ENCODE measurements around the gene HNRNPLL. TPM values are rescaled to one million over a fixed set of nuclear protein-coding genes. Genes with fewer than 3 reads are reported as not detected.

HNRNPLL gene
- total and polyA plus RNA-seq, 4 donors: 7.7 to 18.3 (median 13.1) TPM

DNA sequence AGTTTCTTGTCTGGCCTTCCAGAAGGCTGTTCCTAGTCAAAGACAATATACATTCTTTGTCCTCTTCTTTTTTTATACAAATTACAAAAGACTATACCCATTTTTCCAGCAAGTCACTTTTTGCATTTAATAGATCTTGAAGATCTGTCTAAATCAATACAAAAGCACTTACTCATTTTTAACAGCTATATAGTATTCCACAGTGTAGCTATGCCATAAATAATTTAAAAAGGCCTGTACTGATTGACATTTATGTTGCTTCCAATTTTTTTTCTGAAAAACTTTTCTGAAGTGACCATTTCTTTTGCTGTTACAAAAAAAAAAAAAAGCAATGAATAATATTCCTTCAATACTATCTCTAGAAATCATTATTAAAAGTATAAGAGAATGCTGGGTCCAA lies 30.3 kb upstream of the HNRNPLL start:
- no peaks in the 10 kb centered on the region for H3K27me3 ChIP-seq (ENCODE audit: control insufficient read depth in 4 of 4, insufficient read depth in 4 of 4, low read length in 3 of 4)
- no peak overlapping the region for H3K4me3 ChIP-seq (ENCODE audit: low read depth in 1 of 3, low read length in 3 of 3)
- no peak for DNase-seq (ENCODE audit: low spot score)
- TF ChIP-seq, protein P1, sequence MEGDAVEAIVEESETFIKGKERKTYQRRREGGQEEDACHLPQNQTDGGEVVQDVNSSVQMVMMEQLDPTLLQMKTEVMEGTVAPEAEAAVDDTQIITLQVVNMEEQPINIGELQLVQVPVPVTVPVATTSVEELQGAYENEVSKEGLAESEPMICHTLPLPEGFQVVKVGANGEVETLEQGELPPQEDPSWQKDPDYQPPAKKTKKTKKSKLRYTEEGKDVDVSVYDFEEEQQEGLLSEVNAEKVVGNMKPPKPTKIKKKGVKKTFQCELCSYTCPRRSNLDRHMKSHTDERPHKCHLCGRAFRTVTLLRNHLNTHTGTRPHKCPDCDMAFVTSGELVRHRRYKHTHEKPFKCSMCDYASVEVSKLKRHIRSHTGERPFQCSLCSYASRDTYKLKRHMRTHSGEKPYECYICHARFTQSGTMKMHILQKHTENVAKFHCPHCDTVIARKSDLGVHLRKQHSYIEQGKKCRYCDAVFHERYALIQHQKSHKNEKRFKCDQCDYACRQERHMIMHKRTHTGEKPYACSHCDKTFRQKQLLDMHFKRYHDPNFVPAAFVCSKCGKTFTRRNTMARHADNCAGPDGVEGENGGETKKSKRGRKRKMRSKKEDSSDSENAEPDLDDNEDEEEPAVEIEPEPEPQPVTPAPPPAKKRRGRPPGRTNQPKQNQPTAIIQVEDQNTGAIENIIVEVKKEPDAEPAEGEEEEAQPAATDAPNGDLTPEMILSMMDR (IDR thresholded peaks at IDR 0.05; ENCODE audit: low read depth, low read length, missing input control): no peak
- TF ChIP-seq YY1 (IDR thresholded peaks at IDR 0.05) (no peak), FOXA1 (IDR thresholded peaks at IDR 0.05) (no peak), SP1 (IDR thresholded peaks at IDR 0.05) (no peak), RXRA (IDR thresholded peaks at IDR 0.05) (no peak), RAD21 (IDR thresholded peaks at IDR 0.05) (no peak), HNF4G (IDR thresholded peaks at IDR 0.05) (no peak), EGR1 (IDR thresholded peaks at IDR 0.05; ENCODE audit: low read depth in 2 of 2) (no peak), HNF4A (conservative IDR thresholded peaks at IDR 0.05) (no peak)
- TF ChIP-seq, protein P2, sequence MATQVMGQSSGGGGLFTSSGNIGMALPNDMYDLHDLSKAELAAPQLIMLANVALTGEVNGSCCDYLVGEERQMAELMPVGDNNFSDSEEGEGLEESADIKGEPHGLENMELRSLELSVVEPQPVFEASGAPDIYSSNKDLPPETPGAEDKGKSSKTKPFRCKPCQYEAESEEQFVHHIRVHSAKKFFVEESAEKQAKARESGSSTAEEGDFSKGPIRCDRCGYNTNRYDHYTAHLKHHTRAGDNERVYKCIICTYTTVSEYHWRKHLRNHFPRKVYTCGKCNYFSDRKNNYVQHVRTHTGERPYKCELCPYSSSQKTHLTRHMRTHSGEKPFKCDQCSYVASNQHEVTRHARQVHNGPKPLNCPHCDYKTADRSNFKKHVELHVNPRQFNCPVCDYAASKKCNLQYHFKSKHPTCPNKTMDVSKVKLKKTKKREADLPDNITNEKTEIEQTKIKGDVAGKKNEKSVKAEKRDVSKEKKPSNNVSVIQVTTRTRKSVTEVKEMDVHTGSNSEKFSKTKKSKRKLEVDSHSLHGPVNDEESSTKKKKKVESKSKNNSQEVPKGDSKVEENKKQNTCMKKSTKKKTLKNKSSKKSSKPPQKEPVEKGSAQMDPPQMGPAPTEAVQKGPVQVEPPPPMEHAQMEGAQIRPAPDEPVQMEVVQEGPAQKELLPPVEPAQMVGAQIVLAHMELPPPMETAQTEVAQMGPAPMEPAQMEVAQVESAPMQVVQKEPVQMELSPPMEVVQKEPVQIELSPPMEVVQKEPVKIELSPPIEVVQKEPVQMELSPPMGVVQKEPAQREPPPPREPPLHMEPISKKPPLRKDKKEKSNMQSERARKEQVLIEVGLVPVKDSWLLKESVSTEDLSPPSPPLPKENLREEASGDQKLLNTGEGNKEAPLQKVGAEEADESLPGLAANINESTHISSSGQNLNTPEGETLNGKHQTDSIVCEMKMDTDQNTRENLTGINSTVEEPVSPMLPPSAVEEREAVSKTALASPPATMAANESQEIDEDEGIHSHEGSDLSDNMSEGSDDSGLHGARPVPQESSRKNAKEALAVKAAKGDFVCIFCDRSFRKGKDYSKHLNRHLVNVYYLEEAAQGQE (IDR thresholded peaks at IDR 0.05): no peak
- TF ChIP-seq, protein P3, sequence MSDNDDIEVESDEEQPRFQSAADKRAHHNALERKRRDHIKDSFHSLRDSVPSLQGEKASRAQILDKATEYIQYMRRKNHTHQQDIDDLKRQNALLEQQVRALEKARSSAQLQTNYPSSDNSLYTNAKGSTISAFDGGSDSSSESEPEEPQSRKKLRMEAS (IDR thresholded peaks at IDR 0.05): no peak
- TF ChIP-seq, protein P4, sequence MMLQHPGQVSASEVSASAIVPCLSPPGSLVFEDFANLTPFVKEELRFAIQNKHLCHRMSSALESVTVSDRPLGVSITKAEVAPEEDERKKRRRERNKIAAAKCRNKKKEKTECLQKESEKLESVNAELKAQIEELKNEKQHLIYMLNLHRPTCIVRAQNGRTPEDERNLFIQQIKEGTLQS (IDR thresholded peaks at IDR 0.05): no peak
- H3K9ac ChIP-seq (ENCODE audit: low read depth in 1 of 2, low read length in 2 of 2): no peak overlapping the region
- H3K36me3 ChIP-seq (ENCODE audit: control insufficient read depth in 4 of 4, insufficient read depth in 3 of 4, low read depth in 1 of 4, low read length in 3 of 4): no peaks in the 10 kb centered on the region
- H3K4me1 ChIP-seq (ENCODE audit: control insufficient read depth in 4 of 4, insufficient read depth in 4 of 4, low read length in 3 of 4): no peaks in the 10 kb centered on the region
- no peak overlapping the region for H3K27ac ChIP-seq (ENCODE audit: low read depth in 1 of 2, low read length in 2 of 2)
- no peaks in the 10 kb centered on the region for H3K9me3 ChIP-seq (ENCODE audit: control insufficient read depth in 4 of 4, low read length in 3 of 4)

DNA sequence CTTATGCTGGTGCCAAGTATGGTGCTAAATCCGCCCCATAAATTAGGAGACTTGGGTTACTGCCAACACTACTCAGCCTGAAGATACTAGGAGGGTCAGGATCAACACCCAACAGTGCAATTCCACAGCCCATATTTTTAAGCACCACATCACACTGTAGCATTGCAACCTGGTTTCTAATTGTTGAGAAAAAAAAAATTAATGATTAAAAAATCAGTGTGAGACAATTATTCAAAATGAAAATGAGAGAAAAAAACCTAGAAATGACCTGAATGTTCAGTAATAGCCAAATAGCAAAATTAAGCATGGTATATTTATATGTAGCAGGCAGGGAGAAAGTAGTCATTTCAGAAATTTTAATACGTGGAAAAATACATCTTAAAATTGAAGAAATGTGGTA lies 29.2 kb upstream of the HNRNPLL start:
- H3K9me3 ChIP-seq (ENCODE audit: control insufficient read depth in 4 of 4, low read length in 3 of 4): no peaks in the 10 kb centered on the region
- DNase-seq (ENCODE audit: low spot score): no peak
- 81% methylated on average over 2 of the region's 2 CpGs for WGBS
- no peak overlapping the region for H3K27ac ChIP-seq (ENCODE audit: low read depth in 1 of 2, low read length in 2 of 2)
- no peaks in the 10 kb centered on the region for H3K36me3 ChIP-seq (ENCODE audit: control insufficient read depth in 4 of 4, insufficient read depth in 3 of 4, low read depth in 1 of 4, low read length in 3 of 4)
- no peaks in the 10 kb centered on the region for H3K4me1 ChIP-seq (ENCODE audit: control insufficient read depth in 4 of 4, insufficient read depth in 4 of 4, low read length in 3 of 4)
- TF ChIP-seq, protein P1 (IDR thresholded peaks at IDR 0.05; ENCODE audit: low read depth, low read length, missing input control): no peak
- TF ChIP-seq YY1 (IDR thresholded peaks at IDR 0.05): no peak
- TF ChIP-seq RAD21 (IDR thresholded peaks at IDR 0.05): no peak
- TF ChIP-seq, protein P4 (IDR thresholded peaks at IDR 0.05): no peak
- no peak for TF ChIP-seq HNF4A (conservative IDR thresholded peaks at IDR 0.05)
- no peak for TF ChIP-seq GABPA (IDR thresholded peaks at IDR 0.05 in 1 of 2, conservative IDR thresholded peaks at IDR 0.05 in 1 of 2)
- no peak for TF ChIP-seq FOXA1 (IDR thresholded peaks at IDR 0.05)
- TF ChIP-seq RXRA (IDR thresholded peaks at IDR 0.05): no peak
- no peaks in the 10 kb centered on the region for H3K27me3 ChIP-seq (ENCODE audit: control insufficient read depth in 4 of 4, insufficient read depth in 4 of 4, low read length in 3 of 4)
- H3K9ac ChIP-seq (ENCODE audit: low read depth in 1 of 2, low read length in 2 of 2): no peak overlapping the region
- H3K4me3 ChIP-seq (ENCODE audit: low read depth in 1 of 3, low read length in 3 of 3): no peak overlapping the region

Data from liver (tissue), 9 donors.